Renal cortical epithelial cell (primary cell): ENCODE data around the gene SDC3. TPM values are rescaled to one million over a fixed set of nuclear protein-coding genes. Genes with fewer than 3 reads are reported as not detected.

Experiments
- DNase-seq: peaks from one replicate; pipeline ENCODE4 v3.0.0-alpha.2; 2011; ENCODE audit warnings: low read depth
- total RNA-seq: library from RNA; depleted of rRNA; stranded (reverse); fragments of >200 nt; gene quantifications from 2 replicates; pipeline ENCODE4 v1.2.3, GENCODE V29; 2014

SDC3 gene
- total RNA-seq, 1 donor from 2014 or later = 56.7 TPM

- DNase-seq = no peak
These were observed 19.6 kb upstream of the SDC3 start for GRCh38 chr1:30928171-30928570.

- DNase-seq = no peak
These were observed 18.9 kb upstream of the SDC3 start for GRCh38 chr1:30927448-30927847.

- no peak for DNase-seq
These were observed 15.0 kb upstream of the SDC3 start for GRCh38 chr1:30923597-30923996.

- no peak for DNase-seq
These were observed 12.3 kb upstream of the SDC3 start for GRCh38 chr1:30920827-30921226.

GRCh38 chr1:30919025-30919881 lies 10.7 kb upstream of the SDC3 start:
- DNase-seq = peak; percentile 70

- no peak for DNase-seq
These were observed 7.7 kb upstream of the SDC3 start for GRCh38 chr1:30916296-30916695.

GRCh38 chr1:30915491-30916230 lies 7.1 kb upstream of the SDC3 start:
- DNase-seq = no peak

GRCh38 chr1:30914931-30915330 lies 6.4 kb upstream of the SDC3 start:
- DNase-seq = no peak

- DNase-seq = no peak
These were observed 6.0 kb upstream of the SDC3 start for GRCh38 chr1:30914587-30914922.

GRCh38 chr1:30912913-30913652 lies 4.5 kb upstream of the SDC3 start:
- DNase-seq = no peak

- no peak for DNase-seq
These were observed 3.7 kb upstream of the SDC3 start for GRCh38 chr1:30912224-30912623.

GRCh38 chr1:30911059-30911954 lies 2.7 kb upstream of the SDC3 start:
- peak; percentile 69 for DNase-seq

- DNase-seq = no peak
These were observed 959 bp upstream of the SDC3 start for GRCh38 chr1:30909365-30910068.

- DNase-seq = no peak
These were observed 252 bp downstream of the SDC3 start for GRCh38 chr1:30908316-30908695.

- no peak for DNase-seq
These were observed 860 bp downstream of the SDC3 start for GRCh38 chr1:30907481-30908315.

- DNase-seq = no peak
These were observed 1.7 kb downstream of the SDC3 start for GRCh38 chr1:30906631-30907441.

GRCh38 chr1:30905916-30906620 lies 2.5 kb downstream of the SDC3 start:
- DNase-seq = no peak

GRCh38 chr1:30905403-30905802 lies 3.2 kb downstream of the SDC3 start:
- no peak for DNase-seq

GRCh38 chr1:30904962-30905335 lies 3.6 kb downstream of the SDC3 start:
- DNase-seq = no peak
